GM12878 (cell line): ENCODE measurements around the gene FBXW9. TPM values are rescaled to one million over a fixed set of nuclear protein-coding genes. Genes with fewer than 3 reads are reported as not detected.

Source experiments
- ATAC-seq: fragments of 200-7000 bp; cut with Tn5 transposase; 3 replicates; pipeline ENCODE4 v1.9.1; 2020; ENCODE audit warnings: mild to moderate bottlenecking, moderate library complexity
- BruUV-seq: library from RNA; stranded (reverse); fragments of 400-500 nt; replicated peaks from 2 replicates; lab custom pipeline; 2021; lab: Mats Ljungman, UMichigan
- CTCF ChIA-PET: fragments of 300-600 bp; sonication (Branson Sonifier 250); formaldehyde crosslinking; extraction: SDS; loops from one replicate; lab custom pipeline; 2021; ENCODE audit warnings: inconsistent platforms; lab: Yijun Ruan, JAX
- POLR2A ChIA-PET: fragments of 350-600 bp; formaldehyde crosslinking; extraction: SDS; loops from one replicate; lab custom pipeline; 2021; ENCODE audit warnings: inconsistent platforms; lab: Charles Lee
- RAD21 ChIA-PET: fragments of 300-600 bp; sonication (Branson Sonifier 250); formaldehyde crosslinking; loops from one replicate; lab custom pipeline; 2023; ENCODE audit warnings: antibody characterized with exemption; ENCODE audit not compliant: unreplicated experiment; lab: Charles Lee
- SMC1A ChIA-PET: fragments of 300-600 bp; sonication (Branson Sonifier 250); formaldehyde crosslinking; loops from one replicate; lab custom pipeline; 2023; ENCODE audit not compliant: unreplicated experiment, uncharacterized antibody; lab: Charles Lee
- DNase-seq: peaks from one replicate; pipeline ENCODE4 v3.0.0-alpha.2; 2011; ENCODE audit warnings: low read depth, low spot score
- FAIRE-seq: peaks from 3 replicates; lab custom pipeline; 2011; peaks lifted over from hg19 to GRCh38; lab: Jason Lieb, UNC
- H2AFZ ChIP-seq: 2 replicates; pipeline ENCODE4 v1.6.0; 2011; ENCODE audit warnings: low read depth, low read length, control low read depth; ENCODE audit not compliant: control insufficient read depth
- H3K27ac ChIP-seq: 2 replicates; pipeline ENCODE4 v1.5.1; 2011; ENCODE audit warnings: control low read depth; ENCODE audit not compliant: control insufficient read depth, insufficient read depth
- H3K27me3 ChIP-seq, 2 experiments: replicated peaks in 1 of 2; 2 replicates each; pipeline versions ENCODE4 v1.6.0 to v1.6.1; 2011; ENCODE audit warnings: low read length in 1 of 2; ENCODE audit not compliant: control insufficient read depth in 2 of 2, insufficient read depth in 2 of 2
- H3K36me3 ChIP-seq, 2 experiments: 2 replicates each; pipeline ENCODE4 v1.5.1; 2011; ENCODE audit warnings: low read length in 1 of 2; ENCODE audit not compliant: control insufficient read depth in 2 of 2, insufficient read depth in 2 of 2
- H3K4me1 ChIP-seq: 2 replicates; pipeline ENCODE4 v1.6.1; 2011; ENCODE audit warnings: mild to moderate bottlenecking, low read length, moderate library complexity, mixed read lengths; ENCODE audit not compliant: control insufficient read depth, insufficient read depth
- H3K4me2 ChIP-seq: 2 replicates; pipeline ENCODE4 v1.6.0; 2011; ENCODE audit warnings: control low read depth; ENCODE audit not compliant: control insufficient read depth, insufficient read depth
- H3K4me3 ChIP-seq: fragments of 200-600 bp; sonication (generic); 2 replicates; pipeline ENCODE4 v1.5.1; 2016
- H3K79me2 ChIP-seq: 2 replicates; pipeline ENCODE4 v1.6.0; 2011; ENCODE audit warnings: low read length; ENCODE audit not compliant: control insufficient read depth, insufficient read depth
- H3K9ac ChIP-seq: 2 replicates; pipeline ENCODE4 v1.8.0; 2011; ENCODE audit warnings: low read length, control low read depth, mixed read lengths; ENCODE audit not compliant: control insufficient read depth, insufficient read depth
- H3K9me3 ChIP-seq: replicated peaks from 3 replicates; pipeline ENCODE4 v1.5.1; 2011; ENCODE audit warnings: mild to moderate bottlenecking, low read length; ENCODE audit not compliant: control insufficient read depth, insufficient read depth
- H4K20me1 ChIP-seq: 2 replicates; pipeline ENCODE4 v1.6.0; 2011; ENCODE audit not compliant: control insufficient read depth, insufficient read depth
- BHLHE40 ChIP-seq, 2 experiments: fragments of 450-650 bp in 1 of 2; IDR thresholded peaks; 2 replicates each; pipeline ENCODE4 v1.6.1; 2011 to 2017; ENCODE audit warnings: low read depth in 2 of 2, borderline replicate concordance in 1 of 2, improper control_type of control experiment in 1 of 2, low read length in 1 of 2, mild to moderate bottlenecking in 1 of 2
- CEBPB ChIP-seq, 2 experiments: fragments of 150-350 bp in 1 of 2; IDR thresholded peaks; 2 replicates each; pipeline ENCODE4 v1.6.1; 2012 to 2014; ENCODE audit warnings: low read depth in 2 of 2, low read length in 2 of 2, borderline replicate concordance in 1 of 2, inconsistent platforms in 1 of 2
- DPF2 ChIP-seq: fragments of 450-650 bp; IDR thresholded peaks from 2 replicates; pipeline ENCODE4 v1.6.1; 2017; ENCODE audit warnings: mild to moderate bottlenecking
- ESRRA ChIP-seq: IDR thresholded peaks from 2 replicates; pipeline ENCODE4 v1.6.1; 2012; ENCODE audit warnings: mild to moderate bottlenecking, low read length, improper control_type of control experiment
- FOXK2 ChIP-seq: fragments of 450-650 bp; IDR thresholded peaks from 2 replicates; pipeline ENCODE4 v1.6.1; 2017; ENCODE audit warnings: mild to moderate bottlenecking, moderate library complexity
- HDGF ChIP-seq: fragments of 450-650 bp; IDR thresholded peaks from 2 replicates; pipeline ENCODE4 v1.6.1; 2016; ENCODE audit warnings: antibody characterized with exemption
- IKZF2 ChIP-seq, 2 experiments: fragments of 450-650 bp; IDR thresholded peaks; 2 replicates each; pipeline ENCODE4 v1.6.1; 2017; ENCODE audit warnings: mild to moderate bottlenecking in 2 of 2, moderate library complexity in 2 of 2
- KLF5 ChIP-seq: fragments of 450-650 bp; IDR thresholded peaks from 2 replicates; pipeline ENCODE4 v1.6.1; 2014; ENCODE audit warnings: mild to moderate bottlenecking; ENCODE audit not compliant: partially characterized antibody
- MEF2B ChIP-seq: fragments of 450-650 bp; IDR thresholded peaks from 2 replicates; pipeline ENCODE4 v1.6.1; 2018; ENCODE audit warnings: mild to moderate bottlenecking, moderate library complexity; ENCODE audit not compliant: partially characterized antibody, poor library complexity, severe bottlenecking
- TCF3 ChIP-seq: IDR thresholded peaks from 2 replicates; pipeline ENCODE4 v1.6.1; 2012; ENCODE audit warnings: low read depth, mild to moderate bottlenecking, low read length, borderline replicate concordance; ENCODE audit not compliant: insufficient read depth
- ZNF24 ChIP-seq: fragments of 450-650 bp; IDR thresholded peaks from 2 replicates; pipeline ENCODE4 v1.6.1; 2017; ENCODE audit warnings: antibody characterized with exemption, mild to moderate bottlenecking
- WGBS: methylation state at CpG from one replicate; pipeline ENCODE4 v1.1.6; 2016; ENCODE audit warnings: low lambda C conversion rate; ENCODE audit not compliant: insufficient replicate concordance, insufficient coverage; ENCODE audit errors: missing lambda C conversion rate; 5-methylcytosine and 5-hydroxymethylcytosine counted together
- in situ Hi-C: fragments of 300-500 bp; cut with MboI; formaldehyde crosslinking; loops from 9 replicates; pipeline ENCODE4 v1.14.3; 2018; ENCODE audit warnings: mixed read lengths
- intact Hi-C: fragments of 100-400 bp; cut with micrococcal nuclease; formaldehyde crosslinking; loops from one replicate; pipeline ENCODE4 v1.14.2; 2022; ENCODE audit not compliant: unreplicated experiment
- polyA plus RNA-seq, 11 experiments: library from polyadenylated mRNA; depleted of rRNA in 4 of 11; unstranded in 6 of 11; stranded (reverse) in 5 of 11; fragments of >200 nt; fragmentation: Nextera tagmentation in 4 of 11; fragmentation: Illumina TruSeq in 1 of 11; extraction: Ambion mirVana in 4 of 11; extraction: Trizol in 1 of 11; gene quantifications; 1 replicate in 1 of 11; 2 replicates in 10 of 11; pipeline versions ENCODE4 v1.2.1 to v1.2.3, GENCODE V29; 2011 to 2016; ENCODE audit warnings: inconsistent platforms in 2 of 11, missing spikeins in 2 of 11, low read depth in 1 of 11
- total RNA-seq, 4 experiments: library from RNA; depleted of rRNA in 3 of 4; stranded (reverse); fragments of >200 nt in 3 of 4; fragmentation: Illumina TruSeq in 1 of 4; extraction: Trizol in 1 of 4; gene quantifications; 2 replicates each; pipeline versions ENCODE4 v1.2.1 to v1.2.3, GENCODE V29; 2013 to 2021
- TF ChIP-seq, protein P1 (sequence below): fragments of 450-650 bp; IDR thresholded peaks from 2 replicates; pipeline ENCODE4 v1.6.1; 2017; ENCODE audit warnings: borderline replicate concordance

FBXW9 gene
- total and polyA plus RNA-seq, 10 of the 15 experiments (the other 5 are each of a cell fraction or from before 2014, with no cell fraction given), result 0.21 to 14.8 (median 7.3) TPM

DNA sequence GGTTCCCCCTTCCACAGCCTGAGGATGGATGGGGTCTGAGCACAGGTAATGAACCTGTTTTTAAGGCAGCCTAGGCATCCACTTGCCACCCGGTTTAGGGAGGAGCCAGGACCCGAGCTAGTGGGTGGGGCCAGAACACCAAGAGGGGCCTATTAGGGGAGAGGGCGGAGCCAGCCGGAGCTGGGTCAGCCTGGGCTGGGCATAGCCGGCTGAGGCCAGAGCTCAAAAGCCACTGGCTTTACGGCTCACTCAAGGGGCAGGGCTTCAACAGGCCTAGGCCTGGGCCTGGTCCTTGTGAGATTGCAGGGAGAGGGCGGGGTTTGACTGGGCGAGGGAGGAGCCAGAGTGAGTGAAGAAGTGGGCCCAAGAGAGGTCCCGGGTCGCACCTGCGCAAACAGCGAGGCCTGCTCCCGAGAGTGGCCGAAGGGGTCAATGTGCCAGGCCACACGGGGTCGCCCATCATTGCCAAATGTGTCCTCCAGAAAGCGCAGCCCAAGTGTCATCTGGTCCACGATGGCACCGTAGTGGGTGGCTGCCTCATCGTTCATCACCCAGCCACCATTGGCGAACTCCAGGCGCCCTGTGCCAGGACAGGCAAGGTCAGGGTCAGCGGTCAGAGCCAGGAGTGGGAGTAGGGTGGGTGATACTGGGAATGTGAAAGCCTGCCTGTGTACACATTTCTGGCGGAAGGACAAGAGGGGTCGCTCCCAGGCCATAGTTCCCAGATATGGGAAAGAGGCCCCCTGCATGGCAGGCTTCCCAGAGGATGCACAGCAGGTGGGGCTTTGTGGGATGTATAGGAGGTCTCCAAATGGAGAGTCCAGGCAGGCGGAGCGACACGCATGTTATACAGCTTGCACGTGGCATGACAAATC is 31.8 kb downstream of the FBXW9 start (continued):
- peak; percentile 90 to 92; a peak in 3 of 4 replicates for TF ChIP-seq BHLHE40 (IDR thresholded peaks at IDR 0.05; ENCODE audit: borderline replicate concordance in 1 of 2, low read depth in 2 of 2, low read length in 1 of 2)
- peak; percentile 16 for TF ChIP-seq MEF2B
- TF ChIP-seq, protein P1, sequence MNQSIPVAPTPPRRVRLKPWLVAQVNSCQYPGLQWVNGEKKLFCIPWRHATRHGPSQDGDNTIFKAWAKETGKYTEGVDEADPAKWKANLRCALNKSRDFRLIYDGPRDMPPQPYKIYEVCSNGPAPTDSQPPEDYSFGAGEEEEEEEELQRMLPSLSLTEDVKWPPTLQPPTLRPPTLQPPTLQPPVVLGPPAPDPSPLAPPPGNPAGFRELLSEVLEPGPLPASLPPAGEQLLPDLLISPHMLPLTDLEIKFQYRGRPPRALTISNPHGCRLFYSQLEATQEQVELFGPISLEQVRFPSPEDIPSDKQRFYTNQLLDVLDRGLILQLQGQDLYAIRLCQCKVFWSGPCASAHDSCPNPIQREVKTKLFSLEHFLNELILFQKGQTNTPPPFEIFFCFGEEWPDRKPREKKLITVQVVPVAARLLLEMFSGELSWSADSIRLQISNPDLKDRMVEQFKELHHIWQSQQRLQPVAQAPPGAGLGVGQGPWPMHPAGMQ, result no peak
- TF ChIP-seq IKZF2 (IDR thresholded peaks at IDR 0.05), result peak in 1 of 2 experiments; percentile 30; a peak in 1 of 4 replicates
- TF ChIP-seq DPF2, result 0 out of 2 replicates have a peak, but pooled peaks have one; percentile 21
- TF ChIP-seq ESRRA, result no peak
- TF ChIP-seq ZNF24, result no peak

DNA sequence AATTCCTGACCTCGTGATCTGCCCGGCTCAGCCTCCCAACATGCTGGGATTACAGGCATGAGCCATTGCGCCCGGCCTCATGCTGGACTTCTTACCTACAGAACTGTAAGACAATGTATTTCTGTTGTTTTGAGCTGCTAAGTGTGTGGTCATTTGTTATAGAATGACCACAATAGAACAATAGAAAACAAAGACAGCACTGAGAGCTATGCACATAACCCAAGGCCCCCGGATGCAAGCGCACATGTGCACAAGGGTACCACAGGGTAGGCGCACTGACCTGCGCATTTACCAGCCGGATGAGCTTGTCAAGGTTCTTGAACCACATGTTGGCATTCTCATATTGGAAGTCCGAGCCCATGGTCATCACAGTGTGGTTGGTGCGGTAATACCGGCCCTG is 35.5 kb downstream of the FBXW9 start:
- H3K4me1 ChIP-seq, result peaks cover 14% of the 10 kb centered on the region
- no peak overlapping the region for H2AFZ ChIP-seq
- BruUV-seq, result no TSS peak
- no peak overlapping the region for H3K4me2 ChIP-seq
- ATAC-seq (no peak), DNase-seq (no peak), FAIRE-seq (no peak)
- H3K4me3 ChIP-seq, result no peak overlapping the region
- TF ChIP-seq FOXK2 (no peak), TCF3 (no peak), CEBPB (IDR thresholded peaks at IDR 0.05; ENCODE audit: borderline replicate concordance in 1 of 2, low read depth in 2 of 2, low read length in 2 of 2) (no peak), KLF5 (no peak), HDGF (no peak)
- intact Hi-C loops (no loop called here), in situ Hi-C loops (no loop called here)
- 96% methylated on average over 12 of the region's 12 CpGs for WGBS
- no peaks in the 10 kb centered on the region for H4K20me1 ChIP-seq
- ChIA-PET POLR2A (interaction anchor here (0.6 kb wide), 1 partner anchor 1687 kb away, joined by 3 read pairs; no protein-coding TSS in a partner anchor), SMC1A (interaction anchor here (1.4 kb wide), 1 partner anchor 17 kb away, joined by 3 read pairs; no protein-coding TSS in a partner anchor), RAD21 (no interaction called here), CTCF (interaction anchor here (0.6 to 1.1 kb wide), 2 partner anchors 27 to 160 kb away, joined by 3 to 4 read pairs; no protein-coding TSS in a partner anchor)
- no peak overlapping the region for H3K9ac ChIP-seq
- H3K27ac ChIP-seq, result no peak overlapping the region
- H3K27me3 ChIP-seq, result no peaks in the 10 kb centered on the region
- H3K36me3 ChIP-seq, result peaks cover 26 to 27% of the 10 kb centered on the region in 2 experiments
- H3K79me2 ChIP-seq, result peaks cover 19% of the 10 kb centered on the region
- no peaks in the 10 kb centered on the region; the same call in 2 of the 3 replicates for H3K9me3 ChIP-seq
